Mesodermal cell (in vitro differentiated cells): Measurements from ENCODE around the gene CIITA.
"Not testable (repeated sequence)": the region's sequence is repeated elsewhere in the genome, so short reads cannot be mapped to it uniquely, and the experiment has no call there.

Experiments used
- H3K27ac ChIP-seq: 2 replicates; pipeline ENCODE4 v1.7.0; 2013; ENCODE audit warnings: mild to moderate bottlenecking, low read depth, low read length, moderate library complexity; ENCODE audit not compliant: severe bottlenecking
- H3K36me3 ChIP-seq: 2 replicates; pipeline ENCODE4 v1.7.1; 2013; ENCODE audit warnings: mild to moderate bottlenecking, low read length, moderate library complexity; ENCODE audit not compliant: control insufficient read depth, insufficient read depth
- H3K4me1 ChIP-seq: one replicate; pipeline ENCODE4 v1.7.1; 2013; ENCODE audit warnings: mild to moderate bottlenecking, low read length; ENCODE audit not compliant: insufficient read depth, control insufficient read depth, poor library complexity, severe bottlenecking
- H3K4me3 ChIP-seq: 2 replicates; pipeline ENCODE4 v1.7.0; 2013; ENCODE audit warnings: low read length, control low read depth, mild to moderate bottlenecking; ENCODE audit not compliant: insufficient read depth, poor library complexity, severe bottlenecking; ENCODE audit errors: extremely low read depth
- H3K9me3 ChIP-seq: 2 replicates; pipeline ENCODE4 v1.7.1; 2013; ENCODE audit warnings: mild to moderate bottlenecking, low read length, moderate library complexity; ENCODE audit not compliant: control insufficient read depth
- WGBS, 2 experiments: methylation state at CpG; one replicate each; pipeline ENCODE4 v1.1.5; 2013; ENCODE audit warnings: missing lambda C conversion rate in 2 of 2; ENCODE audit not compliant: insufficient coverage in 2 of 2; 5-methylcytosine and 5-hydroxymethylcytosine counted together

CIITA gene

DNA sequence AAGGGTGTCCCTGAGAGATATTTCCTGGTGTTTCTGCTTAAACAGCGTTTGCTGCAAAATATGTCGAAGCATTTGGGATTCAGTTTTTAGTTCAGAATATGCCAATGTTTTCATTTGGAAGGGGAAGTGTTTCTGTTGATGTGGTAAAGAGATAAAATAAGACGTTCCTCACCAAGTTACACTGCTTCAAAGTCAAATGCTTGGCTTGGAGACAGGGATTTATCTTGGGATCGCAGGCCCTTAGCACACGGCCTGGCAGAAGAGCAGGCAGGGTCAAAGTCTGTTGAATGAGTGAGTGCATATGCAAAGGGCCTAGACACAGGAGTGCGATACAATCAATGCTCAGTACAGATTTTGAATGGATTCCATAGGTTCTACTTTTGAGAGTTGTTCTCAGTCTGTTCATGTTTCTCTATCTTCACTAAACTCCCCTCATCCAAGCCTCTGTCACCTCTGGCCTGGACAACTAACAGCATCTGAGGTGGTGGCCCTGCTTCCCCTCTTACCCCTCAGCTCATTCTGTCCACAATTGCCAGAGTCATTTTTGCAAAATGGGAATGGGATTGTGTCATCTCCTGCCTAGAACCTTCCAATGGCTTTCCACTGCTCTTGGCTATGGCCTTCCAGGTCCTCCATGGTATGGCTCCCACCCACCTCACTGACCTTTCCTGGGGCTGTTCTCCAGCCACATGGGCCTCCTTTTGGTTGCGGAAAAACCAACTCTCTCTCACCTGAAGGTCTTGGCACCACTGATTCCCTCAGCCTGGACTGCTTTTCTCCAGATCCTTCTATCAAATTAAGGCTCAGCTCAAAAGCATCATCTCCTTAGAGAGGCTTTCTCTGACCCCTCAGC, 62.0 kb downstream of the CIITA start:
- Histone ChIP-seq H3K36me3 (peaks cover 30% of the 10 kb centered on the region), H3K4me1 (peaks cover 23% of the 10 kb centered on the region), H3K27ac (no peak overlapping the region), H3K9me3 (no peaks in the 10 kb centered on the region), H3K4me3 (no peak overlapping the region)
- 94 to 98% methylated on average over 6 to 7 of the region's 7 CpGs for WGBS, 2 experiments

DNA sequence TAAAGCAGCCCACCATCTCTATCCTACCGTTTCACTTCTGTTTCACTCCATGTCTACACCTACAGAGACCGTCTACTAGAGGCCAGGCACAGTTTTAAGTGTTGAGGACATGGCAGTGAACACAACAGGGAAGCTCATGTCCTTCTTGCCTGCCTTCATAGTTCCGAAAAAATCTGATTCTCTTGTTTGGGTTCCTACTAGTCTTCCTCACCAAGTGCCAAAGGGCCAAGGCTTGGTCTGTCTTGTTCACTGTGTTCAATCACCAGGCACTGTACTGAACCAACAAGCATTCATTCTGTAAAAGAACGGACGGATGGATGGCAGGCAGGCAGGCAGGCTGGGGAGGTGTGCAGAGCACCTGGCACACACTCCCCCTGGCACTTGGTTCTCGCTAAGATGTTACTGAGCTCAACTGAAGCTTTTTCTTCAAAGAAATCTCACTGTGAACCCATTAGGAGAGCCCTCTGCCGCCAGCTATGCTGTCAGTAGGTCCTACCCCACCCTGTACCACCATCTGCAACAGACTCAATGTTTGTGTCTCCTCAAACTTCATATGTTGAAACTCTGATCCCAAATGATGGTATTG, 62.7 kb downstream of the CIITA start:
- Histone ChIP-seq H3K27ac (no peak overlapping the region), H3K9me3 (no peaks in the 10 kb centered on the region), H3K4me1 (peaks cover 23% of the 10 kb centered on the region), H3K4me3 (no peak overlapping the region), H3K36me3 (peaks cover 27% of the 10 kb centered on the region)
- 93 to 96% methylated on average over 7 of the region's 7 CpGs for WGBS, 2 experiments

- H3K9me3 ChIP-seq, result no peaks in the 10 kb centered on the region
- H3K27ac ChIP-seq, result no peak overlapping the region
- peaks cover 27% of the 10 kb centered on the region for H3K36me3 ChIP-seq
- H3K4me3 ChIP-seq, result peak overlapping the region; percentile 61
- peaks cover 28% of the 10 kb centered on the region for H3K4me1 ChIP-seq
- 82 to 87% methylated on average over 8 of the region's 8 CpGs for WGBS, 2 experiments
Observed at GRCh38 chr16:10940501-10941079, 63.6 kb downstream of the CIITA start.

- WGBS, 2 experiments, result 14 to 23% methylated on average over 11 to 17 of the region's 36 CpGs
- Histone ChIP-seq H3K4me3 (peak overlapping the region; percentile 61), H3K9me3 (no peaks in the 10 kb centered on the region), H3K36me3 (peaks cover 24% of the 10 kb centered on the region), H3K27ac (no peak overlapping the region), H3K4me1 (peaks cover 35% of the 10 kb centered on the region)
Observed at GRCh38 chr16:10941127-10941933, 64.3 kb downstream of the CIITA start.

DNA sequence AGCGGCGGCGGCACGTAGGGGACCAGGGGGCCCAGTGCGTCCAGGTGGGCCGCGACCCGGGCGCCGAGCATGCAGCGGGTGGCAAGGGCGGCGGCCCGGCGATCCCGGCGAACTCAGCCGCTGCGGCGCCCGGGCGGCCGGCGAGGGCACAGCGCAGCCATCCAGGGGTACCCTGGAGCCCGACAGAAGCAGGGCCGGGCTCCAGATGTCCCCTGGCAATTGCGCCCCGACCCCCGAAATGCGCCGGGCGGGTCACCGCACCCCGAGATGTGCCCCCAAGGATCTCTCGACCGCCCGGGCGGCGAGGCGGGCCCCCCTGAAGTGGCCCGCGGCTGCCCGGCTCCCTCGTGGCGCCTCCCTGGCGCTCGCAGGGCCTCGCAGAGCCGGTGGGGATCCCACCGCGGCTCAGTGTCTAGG, 64.9 kb downstream of the CIITA start:
- H3K27ac ChIP-seq, result not testable (repeated sequence)

DNA sequence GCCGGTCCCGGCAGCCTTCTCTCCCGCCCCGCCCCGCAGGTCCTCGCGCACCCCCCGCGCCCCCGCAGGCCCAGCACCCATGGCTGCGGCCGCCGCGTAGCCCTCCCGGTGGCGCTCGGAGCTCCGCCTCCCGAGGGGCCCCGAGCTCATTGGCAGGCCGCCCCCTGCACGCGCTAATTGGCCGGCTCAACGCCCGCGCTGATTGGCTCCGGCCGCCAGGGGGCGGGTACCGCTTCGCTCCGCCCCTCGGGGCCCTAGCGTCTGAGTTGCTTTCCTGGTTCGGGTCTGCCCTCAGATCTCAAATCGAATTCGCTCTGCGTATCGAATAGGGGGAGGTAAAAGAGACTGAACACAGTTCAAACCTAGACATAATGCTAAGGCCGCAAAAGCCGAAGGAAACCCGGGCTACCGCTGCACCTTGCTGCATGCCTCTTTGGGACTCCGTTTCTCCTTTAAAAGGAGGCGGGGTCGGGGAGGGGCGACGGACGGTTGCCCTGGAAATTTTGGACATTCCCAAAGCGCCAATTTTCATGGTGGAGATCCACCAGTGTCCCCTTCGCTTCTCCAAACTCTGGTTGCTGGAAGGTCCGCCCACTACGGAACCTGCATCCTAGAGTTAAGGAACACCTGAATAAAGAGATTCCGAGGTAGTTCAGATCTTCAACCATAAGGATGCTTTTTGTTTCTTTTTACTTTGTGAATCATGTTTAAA, 65.5 kb downstream of the CIITA start, which contains the start of gene DEXI:
TSS of gene DEXI (minus strand) at position 117 of the 712 bp plus-strand sequence. CDS start 463 bp downstream, outside the sequence.
- peaks cover 16% of the 10 kb centered on the region for H3K36me3 ChIP-seq
- peaks cover 43% of the 10 kb centered on the region for H3K4me1 ChIP-seq
- no peak within 1 kb of the TSS for H3K27ac ChIP-seq
- 4 to 7% methylated on average over 42 to 50 of the region's 55 CpGs for WGBS, 2 experiments
- H3K9me3 ChIP-seq, result no peaks in the 10 kb centered on the region
- peak within 1 kb of the TSS; percentile 61 for H3K4me3 ChIP-seq

More for the DNA sequence above, 64.9 kb downstream of the CIITA start:
- H3K4me1 ChIP-seq, result peaks cover 41% of the 10 kb centered on the region
- WGBS, 2 experiments, result 0 to 1% methylated on average over 39 to 45 of the region's 52 CpGs
- H3K9me3 ChIP-seq, result not testable (repeated sequence)
- H3K4me3 ChIP-seq, result peak overlapping the region; percentile 61
- H3K36me3 ChIP-seq, result peaks cover 18% of the 10 kb centered on the region

- no peaks in the 10 kb centered on the region for H3K9me3 ChIP-seq
- H3K27ac ChIP-seq, result no peak overlapping the region
- 92 to 95% methylated on average over 5 to 6 of the region's 7 CpGs for WGBS, 2 experiments
- H3K4me1 ChIP-seq, result peaks cover 43% of the 10 kb centered on the region
- H3K36me3 ChIP-seq, result peaks cover 16% of the 10 kb centered on the region
- peak overlapping the region; percentile 61 for H3K4me3 ChIP-seq
Observed at GRCh38 chr16:10943064-10943353, 66.0 kb downstream of the CIITA start.

GRCh38 chr16:10944249-10945064, 67.5 kb downstream of the CIITA start, which contains the start of gene CLEC16A:
Gene CLEC16A, plus strand, starts transcription at chr16:10944564. Its CDS starts 154 bp downstream, at chr16:10944718.
- peaks cover 44% of the 10 kb centered on the region for H3K4me1 ChIP-seq
- 3% methylated on average over 56 to 58 of the region's 86 CpGs for WGBS, 2 experiments
- H3K9me3 ChIP-seq, result no peaks in the 10 kb centered on the region
- H3K4me3 ChIP-seq, result peak within 1 kb of the TSS; percentile 91
- no peak within 1 kb of the TSS for H3K27ac ChIP-seq
- H3K36me3 ChIP-seq, result peaks cover 9% of the 10 kb centered on the region

GRCh38 chr16:10945065-10945787, 68.2 kb downstream of the CIITA start:
- peaks cover 47% of the 10 kb centered on the region for H3K4me1 ChIP-seq
- no peaks in the 10 kb centered on the region for H3K9me3 ChIP-seq
- H3K27ac ChIP-seq, result no peak overlapping the region
- WGBS, 2 experiments, result 48 to 52% methylated on average over 9 to 13 of the region's 14 CpGs
- H3K36me3 ChIP-seq, result peaks cover 1% of the 10 kb centered on the region
- peak overlapping the region; percentile 91 for H3K4me3 ChIP-seq
